Endothelial cell of umbilical vein (primary cell): Measurements from ENCODE around the gene CPT2. TPM values are rescaled to one million over a fixed set of nuclear protein-coding genes. Genes with fewer than 3 reads are reported as not detected.

ENCODE experiments used
- BruUV-seq: library from RNA; stranded (reverse); fragments of 400-500 nt; replicated peaks from 2 replicates; lab custom pipeline; 2021; lab: Mats Ljungman, UMichigan
- CTCF ChIA-PET: fragments of 300-600, 350-600 bp; sonication (Branson Sonifier 250); formaldehyde crosslinking; loops from one replicate; lab custom pipeline; 2021; ENCODE audit warnings: antibody characterized with exemption, inconsistent platforms; lab: Charles Lee
- POLR2A ChIA-PET: fragments of 300-600, 350-600 bp; sonication (Branson Sonifier 250); formaldehyde crosslinking; loops from one replicate; lab custom pipeline; 2021; ENCODE audit warnings: antibody characterized with exemption, inconsistent platforms; lab: Charles Lee
- DNase-seq: peaks from one replicate; pipeline ENCODE4 v3.0.0-alpha.2; 2011; ENCODE audit warnings: low read depth, low spot score
- FAIRE-seq: peaks from 2 replicates; lab custom pipeline; 2011; peaks lifted over from hg19 to GRCh38; lab: Jason Lieb, UNC
- H2AFZ ChIP-seq: 2 replicates; pipeline ENCODE4 v1.6.0; 2012; ENCODE audit warnings: low read depth, low read length, control low read depth, inconsistent platforms
- H3K27ac ChIP-seq: 2 replicates; pipeline ENCODE4 v1.5.1; 2011; ENCODE audit warnings: low read depth, mild to moderate bottlenecking, control low read depth, low read length, moderate library complexity; ENCODE audit not compliant: insufficient read depth
- H3K27me3 ChIP-seq, 2 experiments: 2 replicates each; pipeline versions ENCODE4 v1.6.0 to v1.6.1; 2011; ENCODE audit warnings: low read length in 2 of 2, mixed read lengths in 1 of 2; ENCODE audit not compliant: control insufficient read depth in 2 of 2, insufficient read depth in 2 of 2
- H3K36me3 ChIP-seq, 2 experiments: 2 replicates in 1 of 2; 3 replicates in 1 of 2; pipeline ENCODE4 v1.5.1; 2011; ENCODE audit warnings: low read length in 2 of 2, mild to moderate bottlenecking in 1 of 2, moderate library complexity in 1 of 2; ENCODE audit not compliant: control insufficient read depth in 2 of 2, insufficient read depth in 2 of 2; ENCODE audit errors: extremely low read depth in 1 of 2
- H3K4me1 ChIP-seq: 3 replicates; pipeline ENCODE4 v1.5.1; 2011; ENCODE audit warnings: mild to moderate bottlenecking, low read length; ENCODE audit not compliant: control insufficient read depth, insufficient read depth; ENCODE audit errors: extremely low read depth
- H3K4me2 ChIP-seq: 2 replicates; pipeline ENCODE4 v1.6.1; 2011; ENCODE audit warnings: low read length, control low read depth, mixed read lengths; ENCODE audit not compliant: insufficient read depth
- H3K4me3 ChIP-seq, 3 experiments: fragments of 200-600 bp in 1 of 3; sonication (generic), shearing (Covaris generic) in 1 of 3; replicated peaks in 1 of 3; 2 replicates each; pipeline ENCODE4 v1.5.1; 2011 to 2016; ENCODE audit warnings: control low read depth in 3 of 3, low read length in 3 of 3, mild to moderate bottlenecking in 2 of 3, inconsistent platforms in 1 of 3, low read depth in 1 of 3, moderate library complexity in 1 of 3; ENCODE audit not compliant: insufficient read depth in 1 of 3
- H3K79me2 ChIP-seq: 2 replicates; pipeline ENCODE4 v1.6.0; 2012; ENCODE audit warnings: low read length, inconsistent platforms; ENCODE audit not compliant: control insufficient read depth, insufficient read depth
- H3K9ac ChIP-seq: replicated peaks from 2 replicates; pipeline ENCODE3; 2011; ENCODE audit warnings: low read length, control low read depth; ENCODE audit not compliant: insufficient read depth; ENCODE audit errors: extremely low read depth
- H3K9me1 ChIP-seq: replicated peaks from 3 replicates; pipeline ENCODE4 v1.6.0; 2011; ENCODE audit warnings: mild to moderate bottlenecking, low read length; ENCODE audit not compliant: control insufficient read depth, insufficient read depth; ENCODE audit errors: extremely low read depth
- H3K9me3 ChIP-seq: replicated peaks from 2 replicates; pipeline ENCODE4 v1.5.1; 2012; ENCODE audit warnings: low read length, inconsistent platforms; ENCODE audit not compliant: control insufficient read depth, insufficient read depth
- H4K20me1 ChIP-seq: replicated peaks from 2 replicates; pipeline ENCODE3; 2011; ENCODE audit warnings: mild to moderate bottlenecking, low read length; ENCODE audit not compliant: control insufficient read depth, insufficient read depth; ENCODE audit errors: extremely low read depth
- CTCF ChIP-seq, 2 donors: IDR thresholded peaks; 1 replicate in 1 of 2; 2 replicates in 1 of 2; pipeline ENCODE4 v1.5.1; 2011; ENCODE audit warnings: low read length in 2 of 2, mild to moderate bottlenecking in 2 of 2, moderate library complexity in 2 of 2, control low read depth in 1 of 2, inconsistent platforms in 1 of 2, low read depth in 1 of 2; ENCODE audit not compliant: insufficient read depth in 1 of 2; ENCODE audit errors: extremely low read depth in 1 of 2
- EZH2 ChIP-seq: IDR thresholded peaks from 2 replicates; pipeline ENCODE4 v1.6.1; 2012; ENCODE audit warnings: borderline replicate concordance, low read depth, mild to moderate bottlenecking, moderate library complexity, low read length, inconsistent platforms; ENCODE audit not compliant: severe bottlenecking
- FOS ChIP-seq: IDR thresholded peaks from 2 replicates; pipeline ENCODE4 v1.6.1; 2011; ENCODE audit warnings: mild to moderate bottlenecking, low read length, moderate library complexity, borderline replicate concordance; ENCODE audit not compliant: insufficient read depth
- GATA2 ChIP-seq: IDR thresholded peaks from 2 replicates; pipeline ENCODE4 v1.7.0; 2011; ENCODE audit warnings: low read depth, mild to moderate bottlenecking, moderate library complexity, mixed read lengths, low read length; ENCODE audit not compliant: insufficient read length, insufficient read depth
- JUN ChIP-seq: IDR thresholded peaks from 2 replicates; pipeline ENCODE4 v1.6.1; 2011; ENCODE audit warnings: borderline replicate concordance, low read depth; ENCODE audit not compliant: insufficient read length, insufficient read depth
- MAX ChIP-seq: IDR thresholded peaks from 2 replicates; pipeline ENCODE4 v1.6.1; 2011; ENCODE audit not compliant: insufficient read depth, insufficient read length
- MYC ChIP-seq: IDR thresholded peaks from one replicate; pipeline ENCODE4 v1.6.1; 2011; ENCODE audit warnings: mild to moderate bottlenecking, low read depth, low read length
- POLR2A ChIP-seq: IDR thresholded peaks from 2 replicates; pipeline ENCODE4 v1.6.1; 2012; ENCODE audit warnings: low read depth, mild to moderate bottlenecking, control low read depth, low read length
- POLR2AphosphoS5 ChIP-seq: IDR thresholded peaks from 2 replicates; pipeline ENCODE4 v1.6.1; 2012; ENCODE audit warnings: low read depth, mild to moderate bottlenecking, control low read depth, low read length, moderate library complexity; ENCODE audit not compliant: insufficient read depth
- dilution Hi-C: fragments of 300-500 bp; cut with MboI; formaldehyde crosslinking; loops from one replicate; pipeline ENCODE4 v1.15.0; 2019; ENCODE audit warnings: low sequenced_read_pairs; ENCODE audit not compliant: extremely low pct_ligation_motif_present
- intact Hi-C: fragments of 100-400 bp; cut with micrococcal nuclease; formaldehyde crosslinking; loops from one replicate; pipeline ENCODE4 v1.10.0; 2022
- polyA plus RNA-seq, 4 experiments: library from polyadenylated mRNA; depleted of rRNA in 3 of 4; stranded (reverse) in 3 of 4; unstranded in 1 of 4; fragments of >200 nt; gene quantifications; 2 replicates each; pipeline versions ENCODE4 v1.2.1 to v1.2.3, GENCODE V29; 2011 to 2012; ENCODE audit warnings: missing spikeins in 1 of 4
- total RNA-seq: library from RNA; stranded (reverse); gene quantifications from 2 replicates; pipeline ENCODE4 v1.2.3, GENCODE V29; 2021

The CPT2 gene
- total and polyA plus RNA-seq, 2 donors (not counting 3 experiments of a cell fraction or from before 2014, with no cell fraction given) = 10.6 to 11.6 TPM

- no peak overlapping the region for H3K27ac ChIP-seq
- H3K9ac ChIP-seq = no peak overlapping the region
- no peaks in the 10 kb centered on the region for H3K9me3 ChIP-seq
- H3K36me3 ChIP-seq = no peaks in the 10 kb centered on the region
- TF ChIP-seq POLR2AphosphoS5 = no peak
- TF ChIP-seq JUN = no peak
- no peak for TF ChIP-seq MYC
- TF ChIP-seq FOS = no peak
- TF ChIP-seq CTCF (IDR thresholded peaks at IDR 0.05; ENCODE audit: extremely low read depth in 1 of 2, insufficient read depth in 1 of 2, low read depth in 1 of 2, low read length in 2 of 2) = no peak
- TF ChIP-seq GATA2 = no peak
- TF ChIP-seq EZH2 = no peak
- TF ChIP-seq POLR2A = no peak
- TF ChIP-seq MAX = no peak
- no peaks in the 10 kb centered on the region for H3K9me1 ChIP-seq
- no peak for DNase-seq
- no peak overlapping the region for H3K4me3 ChIP-seq
- no peaks in the 10 kb centered on the region for H4K20me1 ChIP-seq
- POLR2A ChIA-PET = no interaction called here
- intact Hi-C loops = no loop called here
- H3K27me3 ChIP-seq = peaks cover 3 to 4% of the 10 kb centered on the region in 2 experiments
- dilution Hi-C loops = no loop called here
- no peak overlapping the region for H2AFZ ChIP-seq
- no peak overlapping the region for H3K4me2 ChIP-seq
- H3K4me1 ChIP-seq = no peaks in the 10 kb centered on the region
- FAIRE-seq = no peak
- no peaks in the 10 kb centered on the region for H3K79me2 ChIP-seq
- CTCF ChIA-PET = interaction anchor here (1.7 to 3.9 kb wide), 2 partner anchors 282 to 345 kb away, joined by 10 to 27 read pairs; partner anchors contain the start of gene ZYG11A
- no TSS peak for BruUV-seq
These were observed 9.2 kb upstream of the CPT2 start for GRCh38 chr1:53187401-53187800.
